Ascending aorta (tissue), 2 donors: ENCODE data around the gene NUBPL. TPM values are rescaled to one million over a fixed set of nuclear protein-coding genes. Genes with fewer than 3 reads are reported as not detected.

Experiments used
- DNase-seq, 2 donors: peaks; one replicate each; pipeline ENCODE4 v3.0.0-alpha.2; 2019; ENCODE audit warnings: low spot score in 2 of 2
- H3K27ac ChIP-seq, 2 donors: fragments of 200-600 bp; sonication (generic); one replicate each; pipeline ENCODE4 v1.5.1; 2016 to 2017; ENCODE audit warnings: mild to moderate bottlenecking in 1 of 2
- H3K27me3 ChIP-seq: fragments of 200-600 bp; sonication (generic); one replicate; pipeline ENCODE4 v1.5.1; 2017
- H3K36me3 ChIP-seq, 2 donors: fragments of 200-600 bp; sonication (generic); one replicate each; pipeline ENCODE4 v1.5.1; 2016
- H3K4me1 ChIP-seq, 2 donors: fragments of 200-600 bp; sonication (generic); one replicate each; pipeline ENCODE4 v1.5.1; 2016 to 2017; ENCODE audit warnings: mild to moderate bottlenecking in 1 of 2
- H3K4me3 ChIP-seq, 2 donors: fragments of 200-600 bp; sonication (generic); one replicate each; pipeline ENCODE4 v1.5.1; 2016 to 2017; ENCODE audit warnings: mild to moderate bottlenecking in 1 of 2
- H3K9me3 ChIP-seq, 2 donors: fragments of 200-600 bp; sonication (generic); one replicate each; pipeline ENCODE4 v1.5.1; 2016
- intact Hi-C: fragments of 100-400 bp; cut with DNase I; formaldehyde crosslinking; loops from one replicate; pipeline ENCODE4 v1.15.1; 2023
- total RNA-seq: library from RNA; depleted of rRNA; stranded (reverse); fragments of >200 nt; gene quantifications from one replicate; pipeline ENCODE4 v1.1.0, GENCODE V29; 2016
- TF ChIP-seq, protein P1 (sequence below), 3 experiments: fragments of 200-600 bp in 2 of 3; fragments of 450-650 bp in 1 of 3; sonication (generic) in 2 of 3; IDR thresholded peaks; one replicate each; pipeline ENCODE4 v1.5.1; 2016 to 2019; ENCODE audit warnings: antibody characterized with exemption in 3 of 3, mild to moderate bottlenecking in 1 of 3, moderate library complexity in 1 of 3

The NUBPL gene
- total RNA-seq, 1 donor from 2014 or later = 1.7 TPM

- Histone ChIP-seq H3K27me3 (no peaks in the 10 kb centered on the region), H3K4me1 (no peaks in the 10 kb centered on the region), H3K9me3 (no peaks in the 10 kb centered on the region), H3K4me3 (no peak overlapping the region), H3K36me3 (no peaks in the 10 kb centered on the region), H3K27ac (no peak overlapping the region)
- intact Hi-C loops = loop anchor here (10.0 kb wide), 1 partner anchor 688 kb away; no protein-coding TSS in a partner anchor
- no peak for DNase-seq
- TF ChIP-seq, protein P1, sequence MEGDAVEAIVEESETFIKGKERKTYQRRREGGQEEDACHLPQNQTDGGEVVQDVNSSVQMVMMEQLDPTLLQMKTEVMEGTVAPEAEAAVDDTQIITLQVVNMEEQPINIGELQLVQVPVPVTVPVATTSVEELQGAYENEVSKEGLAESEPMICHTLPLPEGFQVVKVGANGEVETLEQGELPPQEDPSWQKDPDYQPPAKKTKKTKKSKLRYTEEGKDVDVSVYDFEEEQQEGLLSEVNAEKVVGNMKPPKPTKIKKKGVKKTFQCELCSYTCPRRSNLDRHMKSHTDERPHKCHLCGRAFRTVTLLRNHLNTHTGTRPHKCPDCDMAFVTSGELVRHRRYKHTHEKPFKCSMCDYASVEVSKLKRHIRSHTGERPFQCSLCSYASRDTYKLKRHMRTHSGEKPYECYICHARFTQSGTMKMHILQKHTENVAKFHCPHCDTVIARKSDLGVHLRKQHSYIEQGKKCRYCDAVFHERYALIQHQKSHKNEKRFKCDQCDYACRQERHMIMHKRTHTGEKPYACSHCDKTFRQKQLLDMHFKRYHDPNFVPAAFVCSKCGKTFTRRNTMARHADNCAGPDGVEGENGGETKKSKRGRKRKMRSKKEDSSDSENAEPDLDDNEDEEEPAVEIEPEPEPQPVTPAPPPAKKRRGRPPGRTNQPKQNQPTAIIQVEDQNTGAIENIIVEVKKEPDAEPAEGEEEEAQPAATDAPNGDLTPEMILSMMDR (IDR thresholded peaks at IDR 0.05) = no peak
These were observed 5.3 kb downstream of the NUBPL start for GRCh38 chr14:31566456-31566855.

DNA sequence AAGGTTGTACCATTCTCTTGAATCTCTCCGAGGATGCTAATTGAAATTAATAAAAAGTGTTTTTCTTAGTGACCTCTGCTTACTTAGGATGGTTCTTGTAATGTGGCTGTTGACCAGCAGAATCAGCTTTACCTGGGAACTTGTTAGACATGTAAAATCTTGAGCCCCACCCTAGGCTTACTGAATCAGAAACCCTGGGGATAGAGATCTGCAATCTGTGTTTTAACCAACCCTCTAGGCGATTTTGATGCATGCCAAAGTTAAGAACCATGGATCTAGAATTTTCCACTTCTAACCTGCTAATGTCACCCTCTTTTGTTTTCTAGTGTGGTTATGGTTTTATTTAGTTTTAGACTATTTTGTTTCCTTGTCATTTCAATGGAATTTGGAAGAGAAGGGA is 6.5 kb downstream of the NUBPL start:
- Histone ChIP-seq H3K36me3 (no peaks in the 10 kb centered on the region), H3K9me3 (no peaks in the 10 kb centered on the region), H3K27ac (peak overlapping the region in 1 of 2 donors; percentile 2), H3K4me3 (no peak overlapping the region), H3K27me3 (no peaks in the 10 kb centered on the region), H3K4me1 (no peaks in the 10 kb centered on the region)
- TF ChIP-seq, protein P1 (IDR thresholded peaks at IDR 0.05) = no peak
- no peak for DNase-seq
- intact Hi-C loops = loop anchor here (10.0 kb wide), 1 partner anchor 687 kb away; no protein-coding TSS in a partner anchor

- no peak overlapping the region for H3K4me3 ChIP-seq
- H3K9me3 ChIP-seq = no peaks in the 10 kb centered on the region
- H3K4me1 ChIP-seq = no peaks in the 10 kb centered on the region
- peak overlapping the region in 1 of 2 donors; percentile 2 for H3K27ac ChIP-seq
- intact Hi-C loops = loop anchor here (10.0 kb wide), 1 partner anchor 687 kb away; no protein-coding TSS in a partner anchor
- H3K27me3 ChIP-seq = no peaks in the 10 kb centered on the region
- no peaks in the 10 kb centered on the region for H3K36me3 ChIP-seq
- TF ChIP-seq, protein P1 (IDR thresholded peaks at IDR 0.05) = no peak
- no peak for DNase-seq
These were observed 7.0 kb downstream of the NUBPL start for GRCh38 chr14:31568161-31568560.

DNA sequence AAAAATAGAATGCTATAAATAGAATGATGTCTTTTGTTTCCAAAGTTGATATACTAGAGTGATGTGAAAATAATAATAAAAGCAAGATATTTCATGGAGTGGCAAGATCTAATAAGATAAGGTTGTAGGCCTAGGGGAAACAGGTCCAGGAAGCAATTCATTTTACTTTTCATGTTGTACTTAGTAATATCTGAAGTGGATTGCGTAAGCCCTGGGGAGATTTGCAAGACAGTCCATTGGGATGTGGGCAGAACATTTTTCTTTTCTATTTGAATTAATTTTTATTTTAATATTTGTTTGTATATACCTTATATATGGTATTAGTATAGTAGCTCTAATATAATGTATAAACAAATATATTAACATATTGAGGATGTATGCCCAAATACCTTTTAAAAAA is 7.5 kb downstream of the NUBPL start:
- H3K4me1 ChIP-seq = no peaks in the 10 kb centered on the region
- H3K27me3 ChIP-seq = no peaks in the 10 kb centered on the region
- DNase-seq = no peak
- H3K36me3 ChIP-seq = no peaks in the 10 kb centered on the region
- intact Hi-C loops = loop anchor here (10.0 kb wide), 1 partner anchor 686 kb away; no protein-coding TSS in a partner anchor
- TF ChIP-seq, protein P1 (IDR thresholded peaks at IDR 0.05) = no peak
- no peaks in the 10 kb centered on the region for H3K9me3 ChIP-seq
- H3K27ac ChIP-seq = no peak overlapping the region
- no peak overlapping the region for H3K4me3 ChIP-seq

GRCh38 chr14:31572955-31573354 is 11.8 kb downstream of the NUBPL start:
- Histone ChIP-seq H3K4me1 (peaks cover 0 to 2% of the 10 kb centered on the region in 2 donors), H3K4me3 (no peak overlapping the region), H3K9me3 (no peaks in the 10 kb centered on the region), H3K36me3 (no peaks in the 10 kb centered on the region), H3K27ac (no peak overlapping the region), H3K27me3 (no peaks in the 10 kb centered on the region)
- TF ChIP-seq, protein P1 (IDR thresholded peaks at IDR 0.05) = no peak
- intact Hi-C loops = no loop called here
- no peak for DNase-seq

GRCh38 chr14:31576949-31577348 is 15.7 kb downstream of the NUBPL start:
- Histone ChIP-seq H3K36me3 (no peaks in the 10 kb centered on the region), H3K4me1 (peaks cover 0 to 4% of the 10 kb centered on the region in 2 donors), H3K4me3 (no peak overlapping the region), H3K27me3 (no peaks in the 10 kb centered on the region), H3K9me3 (no peaks in the 10 kb centered on the region), H3K27ac (peak overlapping the region in 1 of 2 donors; percentile 23)
- TF ChIP-seq, protein P1 (IDR thresholded peaks at IDR 0.05) = no peak
- intact Hi-C loops = no loop called here
- no peak for DNase-seq
